GM12873 (cell line): ENCODE data around the gene SMIM43.

Experiments used
- TF ChIP-seq, protein P1 (sequence below): IDR thresholded peaks from 2 replicates; pipeline ENCODE4 v1.5.1; 2012; ENCODE audit warnings: low read depth, mild to moderate bottlenecking, moderate library complexity, low read length, control low read depth; ENCODE audit not compliant: insufficient read depth; ENCODE audit errors: missing control alignments

SMIM43 gene

DNA sequence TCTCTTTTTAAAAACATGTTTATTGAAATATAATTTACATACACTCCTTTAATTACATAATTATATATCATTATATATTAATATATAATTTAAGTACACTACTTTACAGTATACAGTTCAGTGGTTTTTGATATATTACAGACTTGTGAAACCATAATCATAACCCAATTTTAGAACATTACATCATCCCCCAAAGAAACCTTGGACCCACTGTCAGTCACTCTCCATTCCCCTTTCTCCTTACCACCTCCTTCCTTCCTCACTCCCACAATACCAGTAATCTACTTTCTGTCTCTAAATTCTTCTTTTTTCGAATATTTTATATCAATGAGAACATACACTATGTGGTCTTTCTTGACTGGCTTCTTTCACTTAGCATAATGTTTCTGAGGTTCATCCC lies 18.2 kb upstream of the SMIM43 start:
- TF ChIP-seq, protein P1, sequence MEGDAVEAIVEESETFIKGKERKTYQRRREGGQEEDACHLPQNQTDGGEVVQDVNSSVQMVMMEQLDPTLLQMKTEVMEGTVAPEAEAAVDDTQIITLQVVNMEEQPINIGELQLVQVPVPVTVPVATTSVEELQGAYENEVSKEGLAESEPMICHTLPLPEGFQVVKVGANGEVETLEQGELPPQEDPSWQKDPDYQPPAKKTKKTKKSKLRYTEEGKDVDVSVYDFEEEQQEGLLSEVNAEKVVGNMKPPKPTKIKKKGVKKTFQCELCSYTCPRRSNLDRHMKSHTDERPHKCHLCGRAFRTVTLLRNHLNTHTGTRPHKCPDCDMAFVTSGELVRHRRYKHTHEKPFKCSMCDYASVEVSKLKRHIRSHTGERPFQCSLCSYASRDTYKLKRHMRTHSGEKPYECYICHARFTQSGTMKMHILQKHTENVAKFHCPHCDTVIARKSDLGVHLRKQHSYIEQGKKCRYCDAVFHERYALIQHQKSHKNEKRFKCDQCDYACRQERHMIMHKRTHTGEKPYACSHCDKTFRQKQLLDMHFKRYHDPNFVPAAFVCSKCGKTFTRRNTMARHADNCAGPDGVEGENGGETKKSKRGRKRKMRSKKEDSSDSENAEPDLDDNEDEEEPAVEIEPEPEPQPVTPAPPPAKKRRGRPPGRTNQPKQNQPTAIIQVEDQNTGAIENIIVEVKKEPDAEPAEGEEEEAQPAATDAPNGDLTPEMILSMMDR, result no peak

DNA sequence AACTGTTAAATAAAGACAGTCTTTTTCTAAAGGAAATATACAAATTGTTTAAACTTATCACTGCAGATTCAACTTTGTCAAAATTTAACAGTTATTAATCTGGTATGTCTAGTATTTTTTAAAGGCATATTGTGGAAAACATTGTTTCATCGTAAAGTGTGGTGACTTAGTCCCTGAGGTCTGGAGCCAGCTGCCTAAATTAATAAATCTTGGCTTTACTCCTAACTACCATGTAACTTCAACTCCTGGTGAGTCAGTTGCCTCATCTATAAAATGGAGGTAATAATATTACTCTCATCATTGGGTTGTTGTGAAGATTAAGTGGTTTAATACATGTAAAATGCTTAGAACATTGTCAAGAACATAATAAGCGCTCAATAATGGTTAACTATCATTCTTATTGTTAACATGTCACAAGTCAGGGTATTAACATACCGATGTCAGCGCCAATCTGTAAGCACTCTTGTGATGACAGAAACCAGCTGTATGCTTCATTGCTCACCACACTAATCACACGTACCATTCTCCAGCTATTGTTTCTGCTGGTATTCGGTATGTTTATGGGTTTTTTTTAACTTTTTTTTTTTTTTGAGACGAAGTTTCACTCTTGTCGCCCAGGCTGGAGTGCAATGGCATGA lies 14.1 kb upstream of the SMIM43 start:
- TF ChIP-seq, protein P1, result no peak

GRCh38 chr4:121777625-121778024 lies 12.7 kb upstream of the SMIM43 start:
- TF ChIP-seq, protein P1, result no peak

- TF ChIP-seq, protein P1, result no peak
Observed at GRCh38 chr4:121776610-121777401, 11.8 kb upstream of the SMIM43 start.

GRCh38 chr4:121773883-121774282 lies 8.9 kb upstream of the SMIM43 start:
- TF ChIP-seq, protein P1, result no peak

GRCh38 chr4:121771869-121772268 lies 6.9 kb upstream of the SMIM43 start:
- TF ChIP-seq, protein P1, result no peak

- TF ChIP-seq, protein P1, result no peak
Observed at GRCh38 chr4:121769341-121769740, 4.4 kb upstream of the SMIM43 start.
